Small intestine (tissue), 7 donors: ENCODE results near the gene CDH6. TPM values are rescaled to one million over a fixed set of nuclear protein-coding genes. Genes with fewer than 3 reads are reported as not detected.

Experiments
- DNase-seq, 2 donors: peaks; one replicate each; pipeline versions ENCODE4 v3.0.0 to v3.0.0-alpha.2; 2013
- FAIRE-seq: peaks from 2 replicates; lab custom pipeline; 2012; peaks lifted over from hg19 to GRCh38; lab: Jason Lieb, UNC
- H3K27ac ChIP-seq, 3 donors: one replicate each; pipeline ENCODE4 v1.5.1; 2013; ENCODE audit warnings: low read length in 2 of 3, mild to moderate bottlenecking in 2 of 3, control low read depth in 1 of 3, inconsistent platforms in 1 of 3, low read depth in 1 of 3, moderate library complexity in 1 of 3
- H3K27me3 ChIP-seq, 3 donors: one replicate each; pipeline ENCODE4 v1.6.1; 2013; ENCODE audit warnings: low read length in 3 of 3, inconsistent platforms in 1 of 3; ENCODE audit not compliant: control insufficient read depth in 3 of 3, insufficient read depth in 3 of 3
- H3K36me3 ChIP-seq, 3 donors: one replicate each; pipeline ENCODE4 v1.6.1; 2013; ENCODE audit warnings: low read length in 3 of 3, inconsistent platforms in 1 of 3, low read depth in 1 of 3, mild to moderate bottlenecking in 1 of 3, moderate library complexity in 1 of 3; ENCODE audit not compliant: control insufficient read depth in 3 of 3, insufficient read depth in 2 of 3
- H3K4me1 ChIP-seq, 3 donors: one replicate each; pipeline ENCODE4 v1.6.1; 2013; ENCODE audit warnings: low read length in 2 of 3, inconsistent platforms in 1 of 3, low read depth in 1 of 3, mild to moderate bottlenecking in 1 of 3, moderate library complexity in 1 of 3; ENCODE audit not compliant: control insufficient read depth in 3 of 3, insufficient read depth in 2 of 3
- H3K4me3 ChIP-seq, 3 donors: one replicate each; pipeline ENCODE4 v1.5.1; 2013; ENCODE audit warnings: low read length in 3 of 3, control low read depth in 1 of 3, inconsistent platforms in 1 of 3, low read depth in 1 of 3, mild to moderate bottlenecking in 1 of 3, moderate library complexity in 1 of 3
- H3K9me3 ChIP-seq, 2 donors: one replicate each; pipeline ENCODE4 v1.6.1; 2013; ENCODE audit warnings: low read depth in 1 of 2, low read length in 1 of 2; ENCODE audit not compliant: control insufficient read depth in 2 of 2, insufficient read depth in 1 of 2
- WGBS, 3 donors: extraction: QIAGEN DNeasy Blood & Tissue Kit; methylation state at CpG; one replicate each; pipeline ENCODE4 v1.1.7; 2013; 5-methylcytosine and 5-hydroxymethylcytosine counted together
- polyA plus RNA-seq, 4 donors: library from polyadenylated mRNA; stranded (reverse) in 3 of 4; unstranded in 1 of 4; fragments of 200-250 nt in 3 of 4; fragments of 120-200 nt in 1 of 4; gene quantifications; one replicate each; pipeline versions ENCODE4 v1.2.1 to v1.2.3, GENCODE V29; 2013
- donor health status: healthy with polysubstance abuse.
- donor health status: control.
- donor health status: control.
- donor health status: Bipolar disorder and iron deficiency.
- donor health status: healthy.

The CDH6 gene
- polyA plus RNA-seq, 4 donors: 0.22 to 10.6 (median 1.5) TPM

DNA sequence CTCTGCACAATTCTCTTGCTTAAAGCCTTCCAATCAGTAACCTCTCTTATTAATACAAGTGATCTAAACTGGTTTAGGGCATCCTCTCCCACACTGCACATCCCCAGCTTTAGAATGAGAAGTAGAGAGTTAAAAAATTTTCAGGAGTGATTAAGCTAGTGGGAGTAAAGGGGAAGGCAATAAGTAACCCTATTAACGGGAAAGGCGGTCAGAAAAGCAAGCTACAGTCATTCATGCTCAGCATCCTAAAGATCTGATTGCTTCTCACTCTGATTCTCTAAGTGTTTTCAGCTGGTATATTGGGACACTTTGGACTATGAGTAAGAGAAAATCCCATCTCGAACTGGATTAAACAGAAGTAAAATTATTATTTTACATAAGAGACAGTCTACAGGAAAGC is 15.8 kb downstream of the CDH6 start:
- FAIRE-seq (no peak), DNase-seq (no peak)
- Histone ChIP-seq H3K9me3 (no peaks in the 10 kb centered on the region), H3K27me3 (no peaks in the 10 kb centered on the region), H3K27ac (no peak overlapping the region), H3K36me3 (no peaks in the 10 kb centered on the region), H3K4me3 (no peak overlapping the region), H3K4me1 (peaks cover 0 to 5% (median 0%) of the 10 kb centered on the region in 3 donors)
- WGBS, 3 donors: 63 to 72% (median 64%) methylated on average over 3 of the region's 3 CpGs

DNA sequence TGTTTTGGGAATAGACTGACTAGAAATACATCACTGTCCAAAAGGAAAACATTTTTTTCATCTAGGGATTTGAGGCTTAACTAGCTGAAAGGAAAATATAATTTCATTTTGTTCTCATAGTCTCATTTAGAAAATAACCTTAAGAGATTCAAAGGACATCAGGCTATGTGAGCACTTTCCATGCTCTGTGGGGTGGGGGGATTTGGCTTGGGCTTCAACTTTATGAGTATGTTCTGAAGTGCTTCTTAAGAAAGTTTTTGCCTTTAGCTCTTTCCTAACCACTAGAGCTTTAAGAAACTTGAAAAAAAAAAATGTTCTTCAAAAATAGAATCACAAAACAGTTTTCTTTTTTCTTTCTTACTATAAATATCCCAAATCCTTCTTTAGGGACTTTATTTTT is 17.6 kb downstream of the CDH6 start:
- Histone ChIP-seq H3K36me3 (no peaks in the 10 kb centered on the region), H3K4me1 (peaks cover 0 to 14% (median 0%) of the 10 kb centered on the region in 3 donors), H3K27me3 (no peaks in the 10 kb centered on the region), H3K27ac (no peak overlapping the region), H3K4me3 (no peak overlapping the region), H3K9me3 (no peaks in the 10 kb centered on the region)
- FAIRE-seq (no peak), DNase-seq (no peak)

DNA sequence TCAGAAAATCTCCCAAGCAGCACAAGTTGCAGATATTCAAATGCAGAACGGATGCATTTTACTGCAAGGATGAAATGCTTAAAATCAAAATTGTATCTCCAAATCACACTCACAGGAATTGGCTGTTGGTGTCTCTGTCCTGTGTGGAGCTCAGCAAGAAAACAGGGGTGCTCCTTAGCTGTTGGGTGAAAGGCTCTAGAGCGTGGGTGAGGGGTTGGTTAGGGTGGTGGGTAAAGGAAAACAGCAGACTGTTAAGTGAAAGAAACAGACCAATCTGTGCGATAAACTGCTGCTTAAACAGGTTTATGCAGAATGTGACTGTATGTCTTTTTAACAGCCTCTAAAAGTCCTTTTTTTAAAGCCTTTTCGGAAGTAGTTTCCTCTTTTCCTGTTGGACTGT is 19.8 kb downstream of the CDH6 start:
- no peak for FAIRE-seq
- 25 to 53% (median 32%) methylated on average over 4 of the region's 4 CpGs for WGBS, 3 donors
- no peaks in the 10 kb centered on the region for H3K36me3 ChIP-seq
- H3K27ac ChIP-seq: peak overlapping the region in 1 of 3 donors; percentile 80
- no peak for DNase-seq
- H3K4me1 ChIP-seq: peaks cover 0 to 23% (median 0%) of the 10 kb centered on the region in 3 donors
- H3K27me3 ChIP-seq: no peaks in the 10 kb centered on the region
- no peaks in the 10 kb centered on the region for H3K9me3 ChIP-seq
- H3K4me3 ChIP-seq: peak overlapping the region in 1 of 3 donors; percentile 22

DNA sequence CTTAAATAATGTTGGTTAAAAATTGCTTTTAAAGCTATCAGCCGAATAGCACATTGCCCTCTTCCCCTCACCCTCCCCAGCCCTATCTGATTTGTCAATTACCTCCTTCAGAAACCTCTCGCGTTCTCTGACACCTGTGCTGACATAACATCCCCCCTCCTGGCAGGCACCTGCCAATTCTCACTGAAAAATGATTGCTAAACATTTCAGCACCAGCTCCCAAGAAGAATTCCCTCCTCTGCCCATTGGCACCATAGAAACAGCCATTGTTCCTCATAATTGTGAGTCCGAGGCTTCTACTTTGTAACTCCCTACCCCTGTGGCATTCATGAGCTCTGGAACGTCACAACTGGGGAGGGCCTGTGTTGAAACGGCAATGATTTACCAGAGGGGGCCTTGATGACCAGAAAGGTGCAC is 20.2 kb downstream of the CDH6 start:
- H3K27ac ChIP-seq: peak overlapping the region in 1 of 3 donors; percentile 80
- peaks cover 0 to 28% (median 4%) of the 10 kb centered on the region in 3 donors for H3K4me1 ChIP-seq
- no peaks in the 10 kb centered on the region for H3K9me3 ChIP-seq
- no peaks in the 10 kb centered on the region for H3K27me3 ChIP-seq
- no peak for FAIRE-seq
- peak overlapping the region in 1 of 3 donors; percentile 22 for H3K4me3 ChIP-seq
- 11 to 27% (median 11%) methylated on average over 6 of the region's 6 CpGs for WGBS, 3 donors
- peak; percentile 25 to 84 for DNase-seq
- H3K36me3 ChIP-seq: no peaks in the 10 kb centered on the region

DNA sequence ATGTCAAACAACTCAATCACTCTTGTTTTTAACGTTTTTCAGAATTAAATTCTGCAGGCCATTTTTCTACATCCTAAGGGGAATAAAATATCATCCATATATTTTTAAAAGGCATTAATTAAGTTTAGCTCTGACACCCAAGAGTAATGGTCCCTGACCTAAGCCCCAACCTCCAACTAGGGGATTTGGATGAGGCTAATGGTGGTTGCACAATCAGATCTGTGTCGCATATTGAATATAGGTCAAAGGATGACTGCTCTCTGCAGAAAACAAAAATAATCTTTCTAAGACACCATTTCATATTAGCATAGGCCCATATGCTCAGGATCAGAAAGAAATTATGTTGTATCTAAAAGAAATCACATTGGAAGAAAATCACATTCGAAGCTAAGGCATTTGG is 20.7 kb downstream of the CDH6 start:
- DNase-seq (no peak), FAIRE-seq (no peak)

DNA sequence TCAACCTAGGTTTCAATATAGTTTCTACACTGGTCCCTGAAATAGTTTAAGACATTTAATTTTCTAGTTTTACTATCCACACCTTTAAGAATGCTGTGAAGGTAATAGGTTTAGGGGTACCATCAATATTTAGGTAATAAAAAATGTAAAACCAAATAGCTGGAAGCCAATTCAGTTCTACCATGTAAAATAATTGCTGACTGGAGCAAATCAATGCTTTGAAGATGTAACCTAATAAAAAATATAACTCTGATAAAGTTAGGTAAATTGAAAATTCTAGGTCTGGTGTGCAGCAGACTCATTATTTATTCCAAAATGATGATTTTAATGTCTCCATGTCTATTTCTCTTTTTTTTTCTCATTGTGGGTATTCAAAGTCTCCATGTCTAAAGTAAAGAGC is 21.8 kb downstream of the CDH6 start:
- no peaks in the 10 kb centered on the region for H3K9me3 ChIP-seq
- FAIRE-seq: no peak
- H3K4me3 ChIP-seq: no peak overlapping the region
- peaks cover 0 to 41% (median 8%) of the 10 kb centered on the region in 3 donors for H3K4me1 ChIP-seq
- H3K27ac ChIP-seq: no peak overlapping the region
- no peaks in the 10 kb centered on the region for H3K27me3 ChIP-seq
- H3K36me3 ChIP-seq: no peaks in the 10 kb centered on the region
- no peak for DNase-seq

More for the DNA sequence above, 20.7 kb downstream of the CDH6 start:
- no peak overlapping the region for H3K4me3 ChIP-seq
- H3K36me3 ChIP-seq: no peaks in the 10 kb centered on the region
- H3K27me3 ChIP-seq: no peaks in the 10 kb centered on the region
- 30 to 51% (median 34%) methylated on average over 3 of the region's 3 CpGs for WGBS, 3 donors
- peaks cover 0 to 32% (median 5%) of the 10 kb centered on the region in 3 donors for H3K4me1 ChIP-seq
- no peaks in the 10 kb centered on the region for H3K9me3 ChIP-seq
- peak overlapping the region in 1 of 3 donors; percentile 80 for H3K27ac ChIP-seq

DNA sequence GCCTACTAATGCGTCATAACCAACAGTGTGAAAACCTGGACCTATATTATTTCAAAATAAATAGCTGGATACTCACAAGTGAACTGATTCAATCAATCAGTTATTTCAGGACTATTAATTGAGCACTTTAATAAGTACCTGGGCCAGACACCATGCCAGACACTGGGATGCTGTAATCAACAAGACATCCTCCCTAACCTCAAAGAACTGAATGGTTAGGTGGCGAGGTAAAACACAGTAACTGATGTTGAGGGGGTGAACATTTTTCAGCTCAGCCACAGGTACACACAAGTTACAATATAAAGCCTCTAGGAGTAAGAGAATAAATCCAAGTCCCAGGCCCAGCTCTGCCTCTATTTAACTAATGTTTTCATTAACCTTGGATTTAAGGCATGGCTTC is 24.0 kb downstream of the CDH6 start:
- Histone ChIP-seq H3K27ac (no peak overlapping the region), H3K4me1 (peaks cover 0 to 54% (median 8%) of the 10 kb centered on the region in 3 donors), H3K4me3 (no peak overlapping the region), H3K27me3 (no peaks in the 10 kb centered on the region), H3K36me3 (no peaks in the 10 kb centered on the region), H3K9me3 (no peaks in the 10 kb centered on the region)
- FAIRE-seq (no peak), DNase-seq (no peak)
- WGBS, 3 donors: 89 to 94% (median 90%) methylated on average over 2 of the region's 2 CpGs

DNA sequence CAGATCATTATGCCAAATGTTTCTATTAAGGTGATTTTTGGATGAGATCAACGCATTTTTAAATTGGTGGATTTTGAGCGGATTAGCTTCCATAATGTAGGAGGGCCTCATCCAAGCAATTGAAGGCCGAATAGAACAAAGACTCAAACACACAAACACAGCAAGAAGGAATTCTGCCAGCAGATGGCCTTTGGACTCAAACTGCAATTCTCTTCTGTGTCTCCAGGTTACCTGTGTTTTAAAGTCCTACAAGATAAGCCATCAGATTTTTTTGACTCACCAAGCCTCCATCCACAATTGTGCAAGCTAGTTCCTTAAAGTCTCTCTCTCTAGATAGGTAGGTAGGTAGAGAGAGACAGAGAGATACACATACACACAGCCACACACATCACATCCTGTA is 25.5 kb downstream of the CDH6 start:
- no peak for FAIRE-seq
- H3K36me3 ChIP-seq: no peaks in the 10 kb centered on the region

DNA sequence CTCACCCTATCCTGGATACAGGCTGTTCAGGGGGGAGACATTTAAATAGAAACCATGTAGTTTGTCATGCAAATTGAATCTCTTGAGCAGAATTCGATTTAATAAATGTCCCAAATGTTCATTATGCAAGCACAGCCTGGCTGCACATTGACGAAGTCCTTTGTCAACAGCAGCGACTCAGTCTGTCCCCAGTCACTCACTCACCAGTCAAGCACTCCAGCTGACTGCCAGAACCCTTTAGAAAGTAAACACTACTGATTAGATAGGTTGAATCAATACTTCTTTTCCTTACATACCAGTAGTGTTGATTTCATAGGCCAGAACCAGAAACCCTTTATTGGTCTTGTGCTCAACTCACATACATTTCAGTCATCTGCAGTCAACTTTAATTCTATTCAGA is 27.5 kb downstream of the CDH6 start:
- peak; percentile 56 to 88 for DNase-seq
- H3K4me1 ChIP-seq: peaks cover 0 to 39% (median 8%) of the 10 kb centered on the region in 3 donors
- WGBS, 3 donors: 6 to 38% (median 11%) methylated on average over 3 of the region's 3 CpGs
- H3K4me3 ChIP-seq: no peak overlapping the region
- FAIRE-seq: peak; percentile 10
- peak overlapping the region in 1 of 3 donors; percentile 44 for H3K27ac ChIP-seq
- no peaks in the 10 kb centered on the region for H3K27me3 ChIP-seq
- H3K36me3 ChIP-seq: no peaks in the 10 kb centered on the region
- H3K9me3 ChIP-seq: no peaks in the 10 kb centered on the region

More for the DNA sequence above, 25.5 kb downstream of the CDH6 start:
- no peaks in the 10 kb centered on the region for H3K9me3 ChIP-seq
- H3K27me3 ChIP-seq: no peaks in the 10 kb centered on the region
- peaks cover 0 to 51% (median 8%) of the 10 kb centered on the region in 3 donors for H3K4me1 ChIP-seq
- 14 to 64% (median 40%) methylated on average over 3 of the region's 3 CpGs for WGBS, 3 donors
- H3K4me3 ChIP-seq: no peak overlapping the region
- DNase-seq: peak; percentile 89 to 95
- H3K27ac ChIP-seq: peak overlapping the region in 1 of 3 donors; percentile 66
